GM23248 (cell line): Measurements from ENCODE around the gene GRIK3.

ENCODE experiments used
- EZH2 ChIP-seq: fragments of 200-600 bp; sonication (generic); IDR thresholded peaks from 2 replicates; pipeline ENCODE4 v1.6.1; 2018; ENCODE audit warnings: antibody characterized with exemption, mild to moderate bottlenecking; ENCODE audit not compliant: insufficient read depth, poor library complexity, severe bottlenecking
- EZH2phosphoT487 ChIP-seq: fragments of 200-600 bp; sonication (generic); IDR thresholded peaks from 2 replicates; pipeline ENCODE4 v1.6.1; 2018; ENCODE audit warnings: antibody characterized with exemption, moderate library complexity, mild to moderate bottlenecking, low read depth; ENCODE audit not compliant: insufficient read depth

- TF ChIP-seq EZH2 = no peak
- TF ChIP-seq EZH2phosphoT487 = no peak
Measured at GRCh38 chr1:36900128-36900527, 134.2 kb downstream of the GRIK3 start.
